A673 (cell line): ENCODE measurements around the gene HNF1B. TPM values are rescaled to one million over a fixed set of nuclear protein-coding genes. Genes with fewer than 3 reads are reported as not detected.

ENCODE experiments used
- BruUV-seq: library from RNA; stranded (reverse); fragments of 400-500 nt; replicated peaks from 2 replicates; lab custom pipeline; 2021; lab: Mats Ljungman, UMichigan
- CTCF ChIA-PET: fragments of 300-600 bp; sonication (Branson Sonifier 250); formaldehyde crosslinking; loops from one replicate; lab custom pipeline; 2022; ENCODE audit warnings: antibody characterized with exemption; lab: Charles Lee
- POLR2A ChIA-PET: fragments of 300-600 bp; sonication (Branson Sonifier 250); formaldehyde crosslinking; loops from one replicate; lab custom pipeline; 2022; ENCODE audit warnings: antibody characterized with exemption; ENCODE audit not compliant: low non-redundant PET; lab: Charles Lee
- DNase-seq: peaks from one replicate; pipeline ENCODE4 v3.0.0-alpha.2; 2015; ENCODE audit warnings: low spot score
- H3K27ac ChIP-seq: fragments of 200-600 bp; sonication (generic); 2 replicates; pipeline ENCODE4 v1.5.1; 2016; ENCODE audit warnings: mixed run types, low read depth, mild to moderate bottlenecking, mixed read lengths, antibody characterized with exemption, low read length; ENCODE audit not compliant: poor library complexity, severe bottlenecking
- H3K27me3 ChIP-seq: fragments of 200-600 bp; sonication (generic); replicated peaks from 2 replicates; pipeline ENCODE4 v1.6.1; 2017; ENCODE audit warnings: mixed run types, low read depth, mild to moderate bottlenecking, mixed read lengths, antibody characterized with exemption, low read length; ENCODE audit not compliant: insufficient read depth, poor library complexity
- H3K36me3 ChIP-seq: fragments of 200-600 bp; sonication (generic); 2 replicates; pipeline ENCODE4 v1.6.1; 2016; ENCODE audit warnings: mixed run types, mild to moderate bottlenecking, mixed read lengths, antibody characterized with exemption, low read length; ENCODE audit not compliant: insufficient read depth, poor library complexity, severe bottlenecking
- H3K4me1 ChIP-seq: fragments of 200-600 bp; sonication (generic); 2 replicates; pipeline ENCODE4 v1.6.1; 2017; ENCODE audit warnings: mixed run types, mild to moderate bottlenecking, mixed read lengths, antibody characterized with exemption, low read length; ENCODE audit not compliant: insufficient read depth, poor library complexity, severe bottlenecking
- H3K4me3 ChIP-seq: fragments of 200-600 bp; sonication (generic); 2 replicates; pipeline ENCODE4 v1.5.1; 2016; ENCODE audit warnings: low read depth, mixed run types, mild to moderate bottlenecking, mixed read lengths, low read length; ENCODE audit not compliant: poor library complexity, severe bottlenecking
- H3K9me3 ChIP-seq: fragments of 200-600 bp; sonication (generic); 2 replicates; pipeline ENCODE4 v1.6.1; 2016; ENCODE audit warnings: mixed run types, low read depth, mild to moderate bottlenecking, mixed read lengths, antibody characterized with exemption, low read length; ENCODE audit not compliant: poor library complexity, severe bottlenecking
- EZH2 ChIP-seq: fragments of 200-600 bp; sonication (generic); IDR thresholded peaks from 2 replicates; pipeline ENCODE4 v1.6.1; 2017; ENCODE audit warnings: borderline replicate concordance, low read depth, mild to moderate bottlenecking, mixed read lengths, antibody characterized with exemption, low read length; ENCODE audit not compliant: poor library complexity, severe bottlenecking
- intact Hi-C: fragments of 100-400 bp; cut with micrococcal nuclease; formaldehyde crosslinking; loops from one replicate; pipeline ENCODE4 v1.10.0; 2022; ENCODE audit not compliant: unreplicated experiment
- total RNA-seq: library from RNA; stranded (reverse); gene quantifications from 2 replicates; pipeline ENCODE4 v1.2.3, GENCODE V29; 2021
- TF ChIP-seq, protein P1 (sequence below): fragments of 300-800, 200-600 bp; sonication (generic); conservative IDR thresholded peaks from 2 replicates; pipeline ENCODE4 v1.5.1; 2017; ENCODE audit warnings: low read depth, mild to moderate bottlenecking, antibody characterized with exemption, low read length, moderate library complexity, mixed read lengths

HNF1B gene
- total RNA-seq, 1 experiment from 2014 or later = not detected

DNA sequence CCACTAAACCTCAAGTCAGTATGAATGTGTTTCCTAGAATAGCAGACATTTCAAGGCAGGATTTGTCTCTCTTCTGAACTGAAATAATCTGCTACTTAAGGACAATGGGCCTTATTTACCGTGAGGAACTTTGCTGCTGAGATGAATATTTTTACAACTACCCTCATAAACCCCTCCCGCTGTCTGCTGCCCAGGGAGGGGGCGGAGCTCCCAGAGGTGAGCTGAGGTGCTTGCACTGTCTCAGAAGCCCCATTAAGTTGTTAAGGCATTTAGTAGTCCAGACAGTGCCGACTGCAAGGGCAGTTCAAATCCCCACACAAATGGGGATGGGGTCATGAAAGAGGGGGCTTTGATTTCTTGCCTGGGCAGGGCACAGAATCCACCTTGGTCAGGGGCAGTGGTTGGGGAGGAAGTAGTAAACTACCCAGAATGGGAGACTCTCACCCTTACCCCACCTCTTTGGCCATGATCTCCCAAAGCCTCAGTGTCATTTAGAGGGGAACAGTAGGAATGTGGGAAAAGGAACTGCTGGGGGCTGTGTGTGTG is 19.2 kb downstream of the HNF1B start:
- CTCF ChIA-PET = no interaction called here
- intact Hi-C loops = no loop called here
- Histone ChIP-seq H3K9me3 (no peaks in the 10 kb centered on the region), H3K4me1 (no peaks in the 10 kb centered on the region), H3K4me3 (no peak overlapping the region), H3K27ac (no peak overlapping the region), H3K36me3 (no peaks in the 10 kb centered on the region), H3K27me3 (no peaks in the 10 kb centered on the region)
- no TSS peak for BruUV-seq
- DNase-seq = no peak
- TF ChIP-seq EZH2 = no peak
- TF ChIP-seq, protein P1, sequence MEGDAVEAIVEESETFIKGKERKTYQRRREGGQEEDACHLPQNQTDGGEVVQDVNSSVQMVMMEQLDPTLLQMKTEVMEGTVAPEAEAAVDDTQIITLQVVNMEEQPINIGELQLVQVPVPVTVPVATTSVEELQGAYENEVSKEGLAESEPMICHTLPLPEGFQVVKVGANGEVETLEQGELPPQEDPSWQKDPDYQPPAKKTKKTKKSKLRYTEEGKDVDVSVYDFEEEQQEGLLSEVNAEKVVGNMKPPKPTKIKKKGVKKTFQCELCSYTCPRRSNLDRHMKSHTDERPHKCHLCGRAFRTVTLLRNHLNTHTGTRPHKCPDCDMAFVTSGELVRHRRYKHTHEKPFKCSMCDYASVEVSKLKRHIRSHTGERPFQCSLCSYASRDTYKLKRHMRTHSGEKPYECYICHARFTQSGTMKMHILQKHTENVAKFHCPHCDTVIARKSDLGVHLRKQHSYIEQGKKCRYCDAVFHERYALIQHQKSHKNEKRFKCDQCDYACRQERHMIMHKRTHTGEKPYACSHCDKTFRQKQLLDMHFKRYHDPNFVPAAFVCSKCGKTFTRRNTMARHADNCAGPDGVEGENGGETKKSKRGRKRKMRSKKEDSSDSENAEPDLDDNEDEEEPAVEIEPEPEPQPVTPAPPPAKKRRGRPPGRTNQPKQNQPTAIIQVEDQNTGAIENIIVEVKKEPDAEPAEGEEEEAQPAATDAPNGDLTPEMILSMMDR = no peak
- POLR2A ChIA-PET = no interaction called here

GRCh38 chr17:37725021-37725595 is 19.8 kb downstream of the HNF1B start:
- ChIA-PET CTCF (no interaction called here), POLR2A (no interaction called here)
- intact Hi-C loops = no loop called here
- H3K4me3 ChIP-seq = no peak overlapping the region
- H3K9me3 ChIP-seq = no peaks in the 10 kb centered on the region
- no TSS peak for BruUV-seq
- H3K27me3 ChIP-seq = no peaks in the 10 kb centered on the region
- H3K27ac ChIP-seq = no peak overlapping the region
- H3K4me1 ChIP-seq = no peaks in the 10 kb centered on the region
- TF ChIP-seq, protein P1 = no peak
- TF ChIP-seq EZH2 = no peak
- no peaks in the 10 kb centered on the region for H3K36me3 ChIP-seq
- DNase-seq = no peak

GRCh38 chr17:37720989-37721388 is 23.9 kb downstream of the HNF1B start:
- no peak overlapping the region for H3K27ac ChIP-seq
- no peak for DNase-seq
- no peaks in the 10 kb centered on the region for H3K27me3 ChIP-seq
- TF ChIP-seq, protein P1 = no peak
- TF ChIP-seq EZH2 = no peak
- no peak overlapping the region for H3K4me3 ChIP-seq
- ChIA-PET CTCF (no interaction called here), POLR2A (no interaction called here)
- no peaks in the 10 kb centered on the region for H3K36me3 ChIP-seq
- BruUV-seq = no TSS peak
- H3K9me3 ChIP-seq = no peaks in the 10 kb centered on the region
- intact Hi-C loops = no loop called here
- H3K4me1 ChIP-seq = no peaks in the 10 kb centered on the region
